GM12872 (cell line): Measurements from ENCODE around the gene LGR5.

Source experiments
- TF ChIP-seq, protein P1 (sequence below): IDR thresholded peaks from 3 replicates; pipeline ENCODE4 v1.5.1; 2011; ENCODE audit warnings: low read depth, mild to moderate bottlenecking, low read length, moderate library complexity; ENCODE audit not compliant: insufficient read depth

LGR5 gene

DNA sequence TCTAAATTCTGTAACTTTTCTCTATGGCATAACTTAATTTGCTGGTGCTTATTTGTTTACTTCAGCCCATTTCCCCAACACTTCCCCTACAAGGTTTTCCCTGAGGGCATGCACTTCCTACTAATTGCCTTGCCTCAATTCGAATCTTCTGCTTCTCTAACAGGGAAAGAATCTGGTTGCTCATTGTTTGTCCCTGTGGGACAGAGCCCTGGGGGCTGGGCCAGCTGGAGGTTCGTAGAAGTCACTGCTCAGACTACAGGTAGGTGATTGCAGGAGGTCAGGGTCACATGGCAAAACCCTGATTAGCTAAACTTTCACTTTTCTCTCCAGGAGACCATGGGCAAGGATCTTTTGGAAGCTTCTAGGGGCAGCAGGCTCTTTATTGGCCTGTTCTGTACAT lies 152.0 kb downstream of the LGR5 start:
- TF ChIP-seq, protein P1, sequence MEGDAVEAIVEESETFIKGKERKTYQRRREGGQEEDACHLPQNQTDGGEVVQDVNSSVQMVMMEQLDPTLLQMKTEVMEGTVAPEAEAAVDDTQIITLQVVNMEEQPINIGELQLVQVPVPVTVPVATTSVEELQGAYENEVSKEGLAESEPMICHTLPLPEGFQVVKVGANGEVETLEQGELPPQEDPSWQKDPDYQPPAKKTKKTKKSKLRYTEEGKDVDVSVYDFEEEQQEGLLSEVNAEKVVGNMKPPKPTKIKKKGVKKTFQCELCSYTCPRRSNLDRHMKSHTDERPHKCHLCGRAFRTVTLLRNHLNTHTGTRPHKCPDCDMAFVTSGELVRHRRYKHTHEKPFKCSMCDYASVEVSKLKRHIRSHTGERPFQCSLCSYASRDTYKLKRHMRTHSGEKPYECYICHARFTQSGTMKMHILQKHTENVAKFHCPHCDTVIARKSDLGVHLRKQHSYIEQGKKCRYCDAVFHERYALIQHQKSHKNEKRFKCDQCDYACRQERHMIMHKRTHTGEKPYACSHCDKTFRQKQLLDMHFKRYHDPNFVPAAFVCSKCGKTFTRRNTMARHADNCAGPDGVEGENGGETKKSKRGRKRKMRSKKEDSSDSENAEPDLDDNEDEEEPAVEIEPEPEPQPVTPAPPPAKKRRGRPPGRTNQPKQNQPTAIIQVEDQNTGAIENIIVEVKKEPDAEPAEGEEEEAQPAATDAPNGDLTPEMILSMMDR, result no peak

DNA sequence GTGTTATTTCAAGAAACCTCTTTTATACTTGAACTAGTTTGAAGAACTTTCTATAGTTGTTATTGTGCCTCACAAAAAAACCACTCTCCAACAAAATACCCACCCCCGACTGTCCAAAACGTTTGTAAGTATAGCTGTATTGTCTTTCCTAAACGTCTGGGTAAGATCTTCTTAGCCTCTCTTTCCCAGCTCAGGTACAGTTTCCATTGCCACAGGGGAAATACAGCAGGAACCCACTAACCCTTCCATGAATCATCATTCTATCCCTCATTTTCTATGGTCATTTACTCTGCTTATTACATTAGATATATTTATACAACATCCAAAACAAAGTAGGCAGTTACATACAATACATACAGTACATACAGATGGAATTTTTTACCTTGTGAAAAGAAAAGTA lies 153.2 kb downstream of the LGR5 start:
- TF ChIP-seq, protein P1, result no peak

DNA sequence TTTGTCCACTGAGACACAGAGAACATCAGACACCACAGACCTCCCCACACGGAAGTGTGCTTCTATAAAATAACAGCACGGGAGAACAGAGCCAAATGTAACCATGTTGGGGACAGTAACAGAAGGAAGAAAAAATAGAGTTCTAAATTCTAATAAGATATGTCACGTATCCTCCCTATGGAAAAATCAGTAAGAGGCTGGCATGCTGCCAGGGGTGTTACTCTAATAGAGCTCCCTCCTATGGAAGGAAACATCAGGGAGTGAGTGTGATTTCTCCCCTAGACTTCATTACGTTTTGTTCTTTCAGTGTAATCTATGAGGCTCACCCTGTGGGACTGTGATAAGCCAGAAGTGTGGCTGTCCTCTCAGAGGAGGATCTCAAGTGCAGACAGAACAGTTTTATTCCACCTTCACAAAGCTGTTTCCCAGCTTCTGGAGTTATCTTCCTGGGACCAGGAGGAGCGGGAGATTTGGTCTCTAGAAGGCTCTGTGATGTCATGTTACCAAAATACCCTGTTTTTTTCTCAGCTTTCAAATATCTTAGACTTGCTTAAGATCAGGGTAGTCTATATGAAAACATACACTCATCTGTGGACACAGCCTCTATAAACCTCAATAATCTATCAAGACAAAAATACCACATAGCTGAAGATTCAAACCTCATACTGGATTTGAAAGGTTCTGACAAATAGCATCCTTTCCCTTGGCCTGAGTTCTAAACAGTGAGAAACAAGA lies 154.8 kb downstream of the LGR5 start:
- TF ChIP-seq, protein P1, result no peak

DNA sequence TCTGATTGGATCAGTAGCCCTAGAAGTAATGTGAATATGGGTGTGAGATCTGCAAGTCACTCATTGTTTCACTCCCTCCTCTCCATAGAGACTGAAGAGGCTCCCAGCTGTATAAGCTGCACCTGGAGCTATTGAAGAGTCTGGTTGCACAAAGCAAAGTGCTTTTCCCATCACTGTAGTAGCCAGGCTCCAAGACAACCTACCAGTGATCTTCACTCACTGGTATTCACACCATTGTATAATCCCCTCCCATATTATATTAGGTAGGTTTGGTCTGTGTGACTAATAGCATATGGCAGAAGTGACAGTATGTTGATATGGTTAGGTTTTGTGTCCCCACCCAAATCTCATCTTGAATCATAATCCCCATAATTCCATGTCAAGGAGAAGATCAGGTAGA lies 159.6 kb downstream of the LGR5 start:
- TF ChIP-seq, protein P1, result no peak

DNA sequence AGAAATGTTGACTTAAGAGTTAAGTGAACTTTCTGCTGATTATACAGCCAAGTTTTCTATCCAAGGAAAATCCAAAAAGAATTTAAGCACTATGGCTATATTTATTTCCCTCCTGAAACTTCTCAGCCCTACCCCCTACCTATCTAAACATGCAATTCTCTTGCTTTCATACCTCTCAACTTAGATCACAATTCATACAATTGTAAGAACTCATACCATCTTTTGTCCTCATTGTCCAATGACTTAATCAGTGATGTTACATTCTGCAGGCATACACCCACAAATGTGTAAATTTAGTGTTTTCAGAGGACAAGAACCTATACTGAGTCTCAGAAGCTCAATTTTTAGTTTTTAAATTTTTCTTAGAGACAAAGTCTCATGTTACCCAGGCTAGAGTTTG lies 161.9 kb downstream of the LGR5 start:
- TF ChIP-seq, protein P1, result no peak

DNA sequence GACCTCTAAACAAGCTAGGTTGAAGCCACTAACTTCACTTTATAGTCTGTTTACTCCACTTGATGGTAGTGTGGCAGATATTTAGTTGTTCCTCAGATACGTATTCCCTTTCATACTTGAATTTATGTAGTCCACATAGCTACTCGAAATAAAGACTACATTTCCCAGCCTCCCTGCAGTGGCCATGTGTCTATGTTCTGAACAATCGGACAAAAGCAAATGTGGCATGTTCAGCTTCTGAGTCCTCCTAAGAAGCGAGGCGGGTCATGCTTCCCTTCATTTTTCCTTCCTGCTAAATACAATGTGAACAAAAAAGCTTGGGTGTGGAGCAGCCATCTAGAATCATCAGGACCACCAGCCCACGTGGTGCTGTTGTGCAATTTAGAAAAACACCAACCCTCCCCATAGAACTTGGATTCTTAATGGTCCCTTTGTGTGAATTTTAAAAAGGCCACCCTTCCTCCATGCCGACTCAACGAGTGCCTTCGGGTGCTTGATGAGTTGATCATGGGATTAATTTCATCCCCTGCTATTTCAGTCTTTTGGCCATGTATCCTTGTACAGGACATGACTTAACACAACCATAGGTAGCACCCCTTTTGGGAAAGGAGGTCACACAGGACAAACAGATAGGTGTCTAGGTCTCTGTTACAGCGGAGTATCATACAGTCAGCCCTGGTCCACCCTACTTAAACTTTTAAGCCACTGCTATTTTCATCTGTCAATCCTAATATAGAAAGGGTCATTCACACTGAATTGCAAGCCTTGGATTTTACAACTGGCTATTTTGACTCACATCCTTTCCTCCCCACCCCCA lies 163.4 kb downstream of the LGR5 start:
- TF ChIP-seq, protein P1, result no peak

DNA sequence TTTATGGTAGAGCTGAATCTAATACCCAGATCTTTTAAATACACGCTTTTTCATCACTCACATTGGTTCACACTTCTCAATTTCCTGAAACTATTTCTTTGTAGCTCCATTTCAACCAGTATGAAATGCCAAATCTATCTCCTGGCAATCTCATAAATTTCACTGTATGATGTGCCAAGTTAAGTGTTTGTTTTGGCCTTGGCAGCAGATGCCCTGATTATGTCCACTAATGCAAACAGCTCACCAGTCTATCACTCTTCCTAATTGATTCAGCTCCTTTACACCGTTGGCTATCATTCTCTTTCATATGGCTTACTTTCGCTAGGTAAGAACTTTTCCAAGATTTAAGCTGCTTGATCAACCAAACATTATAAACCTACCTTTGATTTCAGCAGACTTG lies 165.4 kb downstream of the LGR5 start:
- TF ChIP-seq, protein P1, result no peak
